ENCODE data around the gene MED12L. TPM values are rescaled to one million over a fixed set of nuclear protein-coding genes. Genes with fewer than 3 reads are reported as not detected.

MED12L gene
- total and polyA plus RNA-seq, 2 donors (not counting 1 experiment from before 2014, with no cell fraction given) = 0.94 to 4.3 TPM

GRCh38 chr3:151146731-151147091, 61.2 kb downstream of the MED12L start:
- no peak overlapping the region for H3K27ac ChIP-seq (ENCODE audit: insufficient read depth, low read length)
- no peaks in the 10 kb centered on the region for H4K20me1 ChIP-seq (ENCODE audit: control insufficient read depth, extremely low read depth, insufficient read depth, low read length)
- no peak overlapping the region for H3K4me2 ChIP-seq (ENCODE audit: extremely low read depth, insufficient read depth, low read length)
- no peak for TF ChIP-seq CTCF (conservative IDR thresholded peaks at IDR 0.05 in 1 of 2, IDR thresholded peaks at IDR 0.05 in 1 of 2; ENCODE audit: low read depth in 1 of 2, low read length in 2 of 2)
- no peak for TF ChIP-seq EZH2 (IDR thresholded peaks at IDR 0.05; ENCODE audit: low read length, missing control alignments)
- H2AFZ ChIP-seq (ENCODE audit: low read length) = no peak overlapping the region
- H3K27me3 ChIP-seq (ENCODE audit: control insufficient read depth, insufficient read depth, low read length) = no peaks in the 10 kb centered on the region
- no peak overlapping the region for H3K4me3 ChIP-seq (replicated peaks in 1 of 4; ENCODE audit: control extremely low read depth in 1 of 4, insufficient read depth in 1 of 4, low read depth in 3 of 4, low read length in 4 of 4)
- no peak for DNase-seq (ENCODE audit: low read depth in 2 of 2)
- H3K79me2 ChIP-seq (ENCODE audit: control insufficient read depth, insufficient read depth, low read length) = no peaks in the 10 kb centered on the region
- no peaks in the 10 kb centered on the region for H3K36me3 ChIP-seq (ENCODE audit: control insufficient read depth, insufficient read depth, low read length)
- no peaks in the 10 kb centered on the region for H3K9me3 ChIP-seq (ENCODE audit: control insufficient read depth, insufficient read depth, low read depth, low read length)
- peaks cover 6% of the 10 kb centered on the region for H3K4me1 ChIP-seq (ENCODE audit: control insufficient read depth, extremely low read depth, insufficient read depth, low read length)
- no peak overlapping the region for H3K9ac ChIP-seq (ENCODE audit: insufficient read depth, low read length)

- Histone ChIP-seq H2AFZ (ENCODE audit: low read length) (no peak overlapping the region), H3K9ac (ENCODE audit: insufficient read depth, low read length) (no peak overlapping the region), H3K4me2 (ENCODE audit: extremely low read depth, insufficient read depth, low read length) (no peak overlapping the region), H3K4me3 (replicated peaks in 1 of 4; ENCODE audit: control extremely low read depth in 1 of 4, insufficient read depth in 1 of 4, low read depth in 3 of 4, low read length in 4 of 4) (no peak overlapping the region), H4K20me1 (ENCODE audit: control insufficient read depth, extremely low read depth, insufficient read depth, low read length) (no peaks in the 10 kb centered on the region), H3K36me3 (ENCODE audit: control insufficient read depth, insufficient read depth, low read length) (no peaks in the 10 kb centered on the region), H3K4me1 (ENCODE audit: control insufficient read depth, extremely low read depth, insufficient read depth, low read length) (peaks cover 6% of the 10 kb centered on the region), H3K79me2 (ENCODE audit: control insufficient read depth, insufficient read depth, low read length) (no peaks in the 10 kb centered on the region), H3K27me3 (ENCODE audit: control insufficient read depth, insufficient read depth, low read length) (no peaks in the 10 kb centered on the region), H3K9me3 (ENCODE audit: control insufficient read depth, insufficient read depth, low read depth, low read length) (no peaks in the 10 kb centered on the region), H3K27ac (ENCODE audit: insufficient read depth, low read length) (no peak overlapping the region)
- TF ChIP-seq EZH2 (IDR thresholded peaks at IDR 0.05; ENCODE audit: low read length, missing control alignments) = no peak
- no peak for TF ChIP-seq CTCF (conservative IDR thresholded peaks at IDR 0.05 in 1 of 2, IDR thresholded peaks at IDR 0.05 in 1 of 2; ENCODE audit: low read depth in 1 of 2, low read length in 2 of 2)
- no peak for DNase-seq (ENCODE audit: low read depth in 2 of 2)
Observed at GRCh38 chr3:151147299-151147698, 61.8 kb downstream of the MED12L start.

- H3K27ac ChIP-seq (ENCODE audit: insufficient read depth, low read length) = no peak overlapping the region
- no peak for DNase-seq (ENCODE audit: low read depth in 2 of 2)
- no peaks in the 10 kb centered on the region for H3K36me3 ChIP-seq (ENCODE audit: control insufficient read depth, insufficient read depth, low read length)
- no peak overlapping the region for H3K4me2 ChIP-seq (ENCODE audit: extremely low read depth, insufficient read depth, low read length)
- H3K9ac ChIP-seq (ENCODE audit: insufficient read depth, low read length) = no peak overlapping the region
- no peaks in the 10 kb centered on the region for H4K20me1 ChIP-seq (ENCODE audit: control insufficient read depth, extremely low read depth, insufficient read depth, low read length)
- H3K9me3 ChIP-seq (ENCODE audit: control insufficient read depth, insufficient read depth, low read depth, low read length) = no peaks in the 10 kb centered on the region
- no peak for TF ChIP-seq EZH2 (IDR thresholded peaks at IDR 0.05; ENCODE audit: low read length, missing control alignments)
- TF ChIP-seq CTCF (conservative IDR thresholded peaks at IDR 0.05 in 1 of 2, IDR thresholded peaks at IDR 0.05 in 1 of 2; ENCODE audit: low read depth in 1 of 2, low read length in 2 of 2) = no peak
- H3K4me1 ChIP-seq (ENCODE audit: control insufficient read depth, extremely low read depth, insufficient read depth, low read length) = no peaks in the 10 kb centered on the region
- no peaks in the 10 kb centered on the region for H3K79me2 ChIP-seq (ENCODE audit: control insufficient read depth, insufficient read depth, low read length)
- H3K27me3 ChIP-seq (ENCODE audit: control insufficient read depth, insufficient read depth, low read length) = no peaks in the 10 kb centered on the region
- H2AFZ ChIP-seq (ENCODE audit: low read length) = no peak overlapping the region
- no peak overlapping the region for H3K4me3 ChIP-seq (replicated peaks in 1 of 4; ENCODE audit: control extremely low read depth in 1 of 4, insufficient read depth in 1 of 4, low read depth in 3 of 4, low read length in 4 of 4)
Observed at GRCh38 chr3:151152455-151153079, 67.1 kb downstream of the MED12L start.

All from fibroblast of lung (primary cell).